ENCODE data around the gene ZNF385B.

DNA sequence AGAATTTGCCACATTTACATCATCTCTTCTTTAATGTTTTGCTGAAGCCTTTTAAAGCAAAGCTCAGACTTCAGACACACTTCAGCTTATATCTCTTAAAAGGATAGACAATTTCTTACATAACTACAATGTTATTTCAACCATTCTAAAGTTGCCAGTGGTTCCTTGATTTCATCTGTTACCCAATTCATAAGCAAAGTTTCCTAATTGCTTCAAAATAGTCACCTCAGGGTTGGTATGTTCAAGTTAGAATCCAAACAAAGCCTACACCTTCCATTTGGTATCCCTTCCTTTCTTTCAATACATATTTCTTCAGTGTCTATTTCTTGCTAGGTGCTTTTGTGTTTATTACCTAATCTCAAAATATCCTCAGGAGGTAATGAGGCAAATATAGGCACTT is 60.6 kb downstream of the ZNF385B start:
- no peak for TF ChIP-seq POLR2AphosphoS5 (IDR thresholded peaks at IDR 0.05)
- TF ChIP-seq EP300 (conservative IDR thresholded peaks at IDR 0.05; ENCODE audit: poor library complexity, severe bottlenecking), result no peak
- no peak for TF ChIP-seq MXI1 (conservative IDR thresholded peaks at IDR 0.05; ENCODE audit: poor library complexity, severe bottlenecking)

All from neural cell (in vitro differentiated cells).